GM21528 (cell line): Measurements from ENCODE around the gene DSG4.

Source experiments
- ATAC-seq: cut with Tn5 transposase; IDR thresholded peaks from one replicate; pipeline ENCODE4 v1.9.1; 2021; ENCODE audit warnings: mild to moderate bottlenecking, moderate library complexity; ENCODE audit not compliant: unreplicated experiment, low FRiP score

Gene DSG4

GRCh38 chr18:31444142-31444541, 67.6 kb downstream of the DSG4 start:
- no peak for ATAC-seq

- ATAC-seq: no peak
These were observed 69.3 kb downstream of the DSG4 start for GRCh38 chr18:31445908-31446307.

- no peak for ATAC-seq
These were observed 70.3 kb downstream of the DSG4 start for GRCh38 chr18:31446854-31447253.

- no peak for ATAC-seq
These were observed 71.1 kb downstream of the DSG4 start, which contains the start of gene DSG3 for GRCh38 chr18:31447530-31448191. DSG3 (plus strand) TSS chr18:31447741; CDS start chr18:31447878, 137 bp downstream.

GRCh38 chr18:31450409-31450808, 73.8 kb downstream of the DSG4 start:
- ATAC-seq: no peak

GRCh38 chr18:31451625-31452024, 75.0 kb downstream of the DSG4 start:
- no peak for ATAC-seq

GRCh38 chr18:31454066-31454708, 77.6 kb downstream of the DSG4 start:
- no peak for ATAC-seq
